GM12865 (cell line): ENCODE results near the gene FOXI1.

Source experiments
- DNase-seq: peaks from one replicate; pipeline ENCODE4 v3.0.0; 2010; ENCODE audit warnings: low read depth
- H3K4me3 ChIP-seq: 2 replicates; pipeline ENCODE4 v1.5.1; 2011; ENCODE audit warnings: mild to moderate bottlenecking, low read depth, low read length, control low read depth
- TF ChIP-seq, protein P1 (sequence below): IDR thresholded peaks from 2 replicates; pipeline ENCODE4 v1.5.1; 2011; ENCODE audit warnings: low read length, control low read depth, low read depth, inconsistent platforms; ENCODE audit not compliant: insufficient read depth; ENCODE audit errors: missing control alignments

FOXI1 gene

DNA sequence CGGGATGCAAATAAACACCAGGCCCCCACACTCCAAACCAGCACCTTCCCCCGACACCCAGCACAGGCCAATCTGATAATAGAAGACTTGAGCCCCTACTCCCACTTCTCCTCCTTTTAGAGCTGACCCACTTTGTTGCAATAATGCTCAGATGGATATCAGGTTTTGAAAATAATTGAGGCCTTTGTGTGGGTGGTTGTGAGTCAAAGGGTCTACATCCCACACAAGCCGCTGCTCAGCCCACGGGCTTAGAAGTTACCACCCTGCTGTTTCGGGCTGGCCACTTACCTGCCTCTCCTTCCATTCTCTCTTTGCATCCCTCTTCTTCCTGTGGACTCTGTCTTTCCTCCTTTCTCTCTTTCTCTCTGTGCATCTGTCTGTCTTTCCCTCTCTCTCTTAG lies 36.2 kb upstream of the FOXI1 start:
- no peak for DNase-seq
- TF ChIP-seq, protein P1, sequence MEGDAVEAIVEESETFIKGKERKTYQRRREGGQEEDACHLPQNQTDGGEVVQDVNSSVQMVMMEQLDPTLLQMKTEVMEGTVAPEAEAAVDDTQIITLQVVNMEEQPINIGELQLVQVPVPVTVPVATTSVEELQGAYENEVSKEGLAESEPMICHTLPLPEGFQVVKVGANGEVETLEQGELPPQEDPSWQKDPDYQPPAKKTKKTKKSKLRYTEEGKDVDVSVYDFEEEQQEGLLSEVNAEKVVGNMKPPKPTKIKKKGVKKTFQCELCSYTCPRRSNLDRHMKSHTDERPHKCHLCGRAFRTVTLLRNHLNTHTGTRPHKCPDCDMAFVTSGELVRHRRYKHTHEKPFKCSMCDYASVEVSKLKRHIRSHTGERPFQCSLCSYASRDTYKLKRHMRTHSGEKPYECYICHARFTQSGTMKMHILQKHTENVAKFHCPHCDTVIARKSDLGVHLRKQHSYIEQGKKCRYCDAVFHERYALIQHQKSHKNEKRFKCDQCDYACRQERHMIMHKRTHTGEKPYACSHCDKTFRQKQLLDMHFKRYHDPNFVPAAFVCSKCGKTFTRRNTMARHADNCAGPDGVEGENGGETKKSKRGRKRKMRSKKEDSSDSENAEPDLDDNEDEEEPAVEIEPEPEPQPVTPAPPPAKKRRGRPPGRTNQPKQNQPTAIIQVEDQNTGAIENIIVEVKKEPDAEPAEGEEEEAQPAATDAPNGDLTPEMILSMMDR: no peak
- H3K4me3 ChIP-seq: no peak overlapping the region

DNA sequence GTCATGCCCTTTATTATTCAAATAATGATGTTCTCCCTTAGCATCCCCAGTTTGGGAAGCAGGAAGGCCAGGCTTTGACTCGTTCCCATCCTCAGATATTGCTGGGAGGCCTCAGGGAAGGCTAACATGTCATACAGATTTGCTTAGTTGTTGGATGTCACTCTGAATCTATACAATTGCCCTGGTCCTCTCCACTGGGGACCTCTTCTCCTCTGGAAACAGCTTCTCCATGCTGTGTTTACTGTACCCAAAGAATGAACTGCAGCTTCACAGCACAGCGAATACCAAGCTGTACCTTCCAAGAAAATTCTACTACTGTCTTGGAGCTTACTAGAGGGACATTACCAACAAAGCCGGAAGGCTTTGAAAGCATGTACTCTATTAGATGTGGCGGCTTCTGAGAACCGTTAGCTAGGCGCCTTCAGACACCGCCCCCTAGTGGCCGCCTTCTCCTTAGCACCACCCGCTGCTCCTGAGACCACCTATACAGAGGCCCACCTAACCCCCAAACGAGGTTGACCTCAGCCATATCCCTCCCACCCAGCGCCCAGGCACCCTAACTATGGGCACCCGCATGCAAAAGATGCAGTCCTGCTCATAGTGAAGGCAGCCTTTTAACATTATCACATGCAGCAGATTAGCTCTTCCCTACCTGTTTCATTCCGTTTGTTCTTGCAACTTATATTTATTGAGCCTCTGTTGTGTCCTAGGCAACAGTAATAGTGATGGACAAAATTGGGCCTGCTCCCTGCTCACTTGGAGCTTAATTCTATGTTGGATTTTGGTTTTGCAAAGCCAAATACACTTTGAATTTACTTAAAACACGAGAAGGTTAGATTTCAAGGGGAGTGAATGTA lies 34.9 kb upstream of the FOXI1 start:
- DNase-seq: no peak
- H3K4me3 ChIP-seq: no peak overlapping the region
- TF ChIP-seq, protein P1: peak; percentile 50

DNA sequence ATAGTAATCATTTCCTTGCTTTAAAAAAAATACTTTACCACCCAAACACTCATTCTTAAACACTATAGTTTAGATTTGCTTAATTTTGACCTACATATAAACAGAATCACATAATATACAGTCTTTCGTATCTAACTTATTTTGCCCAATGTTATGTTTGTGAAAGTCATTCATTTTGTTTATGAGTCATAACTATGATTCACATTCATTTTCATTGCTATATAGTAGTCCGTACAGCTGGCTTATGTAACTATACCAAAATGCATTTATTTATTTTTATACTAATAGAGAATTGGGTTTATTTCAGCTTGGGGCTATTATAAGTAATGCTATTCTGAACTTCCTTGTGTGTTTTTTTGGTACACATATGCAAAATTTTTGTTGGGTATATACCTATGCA lies 33.9 kb upstream of the FOXI1 start:
- TF ChIP-seq, protein P1: no peak
- H3K4me3 ChIP-seq: no peak overlapping the region
- DNase-seq: no peak

DNA sequence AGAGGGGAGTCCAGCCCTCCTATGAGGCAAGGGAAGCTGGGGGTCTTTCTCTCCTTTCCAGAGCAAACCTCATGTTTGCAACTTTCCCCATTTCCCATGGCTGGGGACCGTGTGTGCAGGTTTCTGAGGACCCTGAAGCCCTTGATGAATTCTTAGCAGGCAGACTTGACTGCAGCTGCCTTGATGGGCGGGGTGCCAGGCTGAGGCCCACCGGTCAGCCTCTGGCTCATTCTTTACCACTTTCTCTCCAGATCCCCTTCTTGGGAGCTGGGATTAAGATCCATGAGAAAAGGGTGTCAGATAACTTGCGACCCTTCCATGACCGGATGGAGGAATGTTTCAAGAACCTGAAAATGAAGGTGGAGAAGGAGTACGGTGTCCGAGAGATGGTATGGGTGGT lies 30.0 kb upstream of the FOXI1 start:
- TF ChIP-seq, protein P1: no peak
- no peak for DNase-seq
- H3K4me3 ChIP-seq: no peak overlapping the region

DNA sequence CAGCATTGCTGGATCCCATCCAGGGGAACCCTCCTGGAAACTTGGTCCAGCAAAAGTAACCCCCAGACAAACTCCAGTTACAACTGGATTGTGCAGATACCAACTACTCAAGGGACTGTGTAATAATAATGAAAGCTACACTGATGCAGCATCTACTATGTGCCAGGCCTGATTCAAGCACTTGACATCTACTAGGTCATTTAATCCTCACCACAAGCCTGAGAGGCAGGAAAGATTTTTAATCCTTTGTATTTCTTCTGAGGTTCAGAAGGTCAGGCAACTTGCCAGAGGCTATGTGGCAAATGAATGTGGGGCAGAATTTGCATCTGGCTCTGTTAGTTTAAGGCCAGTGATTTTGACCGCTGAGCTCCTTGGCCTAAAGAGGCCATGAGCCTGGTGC lies 29.5 kb upstream of the FOXI1 start:
- TF ChIP-seq, protein P1: no peak
- no peak overlapping the region for H3K4me3 ChIP-seq
- no peak for DNase-seq

DNA sequence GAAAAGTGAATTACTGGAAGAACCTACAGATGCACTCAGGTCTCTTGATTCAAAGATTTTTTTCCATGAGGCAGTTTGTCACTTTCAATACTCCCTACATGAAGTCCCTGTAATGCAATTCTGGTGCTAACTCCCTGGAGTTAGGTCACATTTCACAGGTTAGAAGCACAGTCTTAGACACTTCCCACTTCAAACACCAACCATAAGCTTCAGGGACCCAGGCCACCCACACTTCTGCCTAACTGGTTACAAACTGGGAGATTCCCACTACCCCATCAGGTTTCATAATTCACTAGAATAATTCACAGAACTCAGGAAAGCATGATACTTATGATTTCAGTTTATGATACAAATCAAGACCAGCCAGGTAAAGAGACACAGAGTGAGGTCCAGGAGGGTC lies 29.0 kb upstream of the FOXI1 start:
- no peak overlapping the region for H3K4me3 ChIP-seq
- no peak for DNase-seq
- TF ChIP-seq, protein P1: no peak

DNA sequence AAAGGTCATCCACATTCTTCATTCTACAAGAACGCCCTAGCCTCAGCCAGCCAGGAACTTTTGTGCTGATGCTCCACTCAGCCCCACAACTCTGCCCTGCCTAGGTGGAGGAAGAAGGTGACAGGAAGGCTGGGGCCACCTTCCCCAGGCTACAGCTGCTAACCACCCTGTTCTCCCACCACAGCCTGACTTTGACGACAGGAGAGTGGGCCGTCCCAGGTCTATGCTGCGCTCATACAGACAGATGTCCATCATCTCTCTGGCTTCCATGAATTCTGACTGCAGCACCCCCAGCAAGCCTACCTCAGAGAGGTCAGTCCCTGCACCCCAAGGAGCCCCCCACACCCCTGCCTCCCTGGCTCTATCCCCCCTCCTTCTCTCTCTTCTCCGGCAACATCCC lies 28.2 kb upstream of the FOXI1 start:
- no peak for DNase-seq
- TF ChIP-seq, protein P1: no peak
- no peak overlapping the region for H3K4me3 ChIP-seq
